Adrenal gland (tissue), 12 donors: ENCODE measurements around the gene VWC2L. TPM values are rescaled to one million over a fixed set of nuclear protein-coding genes. Genes with fewer than 3 reads are reported as not detected.

Experiments used
- DNase-seq, 7 donors: peaks; one replicate each; pipeline ENCODE4 v3.0.0-alpha.2; 2019 to 2020
- H3K27ac ChIP-seq, 5 donors: fragments of 200-600 bp; sonication (generic) in 4 of 5; 1 replicate in 3 of 5; 2 replicates in 2 of 5; pipeline versions ENCODE4 v1.5.1 to v1.8.0; 2016 to 2020; ENCODE audit warnings: mild to moderate bottlenecking in 1 of 5
- H3K27me3 ChIP-seq: fragments of 200-600 bp; 2 replicates; pipeline ENCODE4 v1.8.0; 2021
- H3K36me3 ChIP-seq, 2 donors: fragments of 200-600 bp; replicated peaks in 1 of 2; 1 replicate in 1 of 2; 2 replicates in 1 of 2; pipeline versions ENCODE4 v1.5.1 to v1.8.0; 2018 to 2022
- H3K4me1 ChIP-seq, 2 donors: fragments of 200-600 bp; replicated peaks in 1 of 2; 1 replicate in 1 of 2; 2 replicates in 1 of 2; pipeline versions ENCODE4 v1.5.1 to v1.8.0; 2018 to 2021
- H3K4me3 ChIP-seq, 4 donors: fragments of 200-600 bp; sonication (generic) in 3 of 4; one replicate each; pipeline ENCODE4 v1.5.1; 2016 to 2018
- H3K9me3 ChIP-seq, 3 donors: fragments of 200-600 bp; sonication (generic) in 1 of 3; replicated peaks in 1 of 3; 1 replicate in 2 of 3; 2 replicates in 1 of 3; pipeline versions ENCODE4 v1.5.1 to v1.8.0; 2016 to 2021
- CTCF ChIP-seq, 6 experiments: fragments of 450-650 bp in 4 of 6; fragments of 200-600 bp in 2 of 6; sonication (generic) in 1 of 6; IDR thresholded peaks; 1 replicate in 5 of 6; 2 replicates in 1 of 6; pipeline versions ENCODE4 v1.5.1 to v1.8.0; 2016 to 2021; ENCODE audit warnings: antibody characterized with exemption in 6 of 6, mild to moderate bottlenecking in 2 of 6, moderate library complexity in 1 of 6
- POLR2A ChIP-seq, 2 donors: fragments of 450-650 bp; IDR thresholded peaks; one replicate each; pipeline ENCODE4 v1.6.1; 2017; ENCODE audit warnings: antibody characterized with exemption in 2 of 2, mild to moderate bottlenecking in 2 of 2, moderate library complexity in 1 of 2
- WGBS, 4 donors: extraction: QIAGEN DNeasy Blood & Tissue Kit in 2 of 4; methylation state at CpG; one replicate each; pipeline versions ENCODE4 v1.1.5 to v1.1.7; 2013 to 2017; 5-methylcytosine and 5-hydroxymethylcytosine counted together
- intact Hi-C, 2 donors: fragments of 100-400 bp; cut with DNase I; formaldehyde crosslinking; loops; one replicate each; pipeline versions ENCODE4 v1.14.1 to v1.15.0; 2022 to 2023
- polyA plus RNA-seq, 3 donors: library from polyadenylated mRNA; stranded (reverse); fragments of 200-250 nt in 2 of 3; fragments of 350-450 nt in 1 of 3; fragmentation: Illumina TruSeq in 1 of 3; extraction: RNeasy Lipid Tissue Mini Kit (QIAGEN cat#74804) in 1 of 3; gene quantifications; one replicate each; pipeline ENCODE4 v1.2.3, GENCODE V29; 2013 to 2014
- total RNA-seq, 9 donors: library from RNA; depleted of rRNA in 4 of 9; stranded (reverse); fragments of >200 nt in 4 of 9; fragments of 120-200 nt in 1 of 9; fragmentation: NEBNext Ultra II Directional in 1 of 9; extraction: Animal tissue kit (Norgen Biotek cat#: 25700) in 1 of 9; gene quantifications; one replicate each; pipeline versions ENCODE4 v1.1.0 to v1.2.4, GENCODE V29; 2013 to 2023
- donor health status: healthy with polysubstance abuse.
- donor health status: Bipolar disorder and iron deficiency.
- donor health status: DM: yes; HTN: yes; CAD: no.
- donor health status: DM: no; HTN: no; CAD: no.
- donor health status: DM: no; HTN: no; CAD: no.
- donor health status: DM: yes; HTN: yes; CAD: no.

VWC2L gene
- total and polyA plus RNA-seq, 12 donors, result 0.06 to 0.28 TPM; not detected in 10

GRCh38 chr2:214529021-214529420 is 118.2 kb downstream of the VWC2L start:
- 69 to 79% (median 73%) methylated on average over 5 of the region's 5 CpGs for WGBS, 4 donors
- H3K4me3 ChIP-seq, result no peak overlapping the region
- DNase-seq, result no peak
- no peaks in the 10 kb centered on the region for H3K9me3 ChIP-seq
- intact Hi-C loops, result no loop called here
- no peaks in the 10 kb centered on the region for H3K4me1 ChIP-seq
- H3K36me3 ChIP-seq, result no peaks in the 10 kb centered on the region
- TF ChIP-seq POLR2A (IDR thresholded peaks at IDR 0.05), result no peak
- TF ChIP-seq CTCF (IDR thresholded peaks at IDR 0.05), result no peak
- H3K27ac ChIP-seq, result no peak overlapping the region
- H3K27me3 ChIP-seq, result no peaks in the 10 kb centered on the region

GRCh38 chr2:214529514-214529913 is 118.7 kb downstream of the VWC2L start:
- Histone ChIP-seq H3K4me1 (no peaks in the 10 kb centered on the region), H3K27me3 (no peaks in the 10 kb centered on the region), H3K27ac (no peak overlapping the region), H3K9me3 (no peaks in the 10 kb centered on the region), H3K36me3 (no peaks in the 10 kb centered on the region), H3K4me3 (no peak overlapping the region)
- TF ChIP-seq CTCF (IDR thresholded peaks at IDR 0.05) (no peak), POLR2A (IDR thresholded peaks at IDR 0.05) (no peak)
- intact Hi-C loops, result no loop called here
- WGBS, 4 donors, result 74 to 81% (median 78%) methylated on average over 6 of the region's 6 CpGs
- no peak for DNase-seq

GRCh38 chr2:214533541-214533940 is 122.7 kb downstream of the VWC2L start:
- Histone ChIP-seq H3K9me3 (no peaks in the 10 kb centered on the region), H3K27ac (no peak overlapping the region), H3K36me3 (no peaks in the 10 kb centered on the region), H3K4me1 (no peaks in the 10 kb centered on the region), H3K27me3 (no peaks in the 10 kb centered on the region), H3K4me3 (no peak overlapping the region)
- 40 to 59% (median 53%) methylated on average over 3 of the region's 3 CpGs for WGBS, 4 donors
- intact Hi-C loops, result no loop called here
- DNase-seq, result no peak
- TF ChIP-seq POLR2A (IDR thresholded peaks at IDR 0.05) (no peak), CTCF (IDR thresholded peaks at IDR 0.05) (no peak)

GRCh38 chr2:214536625-214537024 is 125.8 kb downstream of the VWC2L start:
- no peak overlapping the region for H3K4me3 ChIP-seq

More at GRCh38 chr2:214536625-214537024, 125.8 kb downstream of the VWC2L start:
- no peaks in the 10 kb centered on the region for H3K36me3 ChIP-seq
- no peak for DNase-seq
- no peaks in the 10 kb centered on the region for H3K9me3 ChIP-seq
- H3K4me1 ChIP-seq, result no peaks in the 10 kb centered on the region
- no peak overlapping the region for H3K27ac ChIP-seq
- WGBS, 4 donors, result 59 to 64% (median 62%) methylated on average over 3 of the region's 3 CpGs
- intact Hi-C loops, result no loop called here
- TF ChIP-seq POLR2A (IDR thresholded peaks at IDR 0.05) (no peak), CTCF (IDR thresholded peaks at IDR 0.05) (no peak)
- H3K27me3 ChIP-seq, result no peaks in the 10 kb centered on the region
